ENCODE data around the gene STX17. TPM values are rescaled to one million over a fixed set of nuclear protein-coding genes. Genes with fewer than 3 reads are reported as not detected.

The STX17 gene
- total and polyA plus RNA-seq, 2 donors (not counting 3 experiments of a cell fraction or from before 2014, with no cell fraction given): 5.3 to 17.6 TPM

- BruUV-seq (replicated peaks): no TSS peak
- TF ChIP-seq CTCF (IDR thresholded peaks at IDR 0.05; ENCODE audit: extremely low read depth in 1 of 2, insufficient read depth in 1 of 2, low read depth in 1 of 2, low read length in 2 of 2) (no peak), EZH2 (IDR thresholded peaks at IDR 0.05; ENCODE audit: borderline replicate concordance, low read depth, low read length, severe bottlenecking) (no peak), POLR2A (IDR thresholded peaks at IDR 0.05; ENCODE audit: low read depth, low read length) (no peak), MAX (IDR thresholded peaks at IDR 0.05; ENCODE audit: insufficient read depth, insufficient read length) (no peak), MYC (IDR thresholded peaks at IDR 0.05; ENCODE audit: low read depth, low read length) (no peak), GATA2 (IDR thresholded peaks at IDR 0.05; ENCODE audit: insufficient read depth, insufficient read length, low read depth, low read length) (no peak), JUN (IDR thresholded peaks at IDR 0.05; ENCODE audit: borderline replicate concordance, insufficient read depth, insufficient read length, low read depth) (no peak), POLR2AphosphoS5 (IDR thresholded peaks at IDR 0.05; ENCODE audit: insufficient read depth, low read depth, low read length) (no peak), FOS (IDR thresholded peaks at IDR 0.05; ENCODE audit: borderline replicate concordance, insufficient read depth, low read length) (no peak)
- CTCF ChIA-PET: interaction anchor here (1.5 kb wide), 1 partner anchor 11 kb away, joined by 5 read pairs; the partner anchor contains the start of gene STX17
Measured at GRCh38 chr9:99916650-99917049, 10.2 kb downstream of the STX17 start.

More at GRCh38 chr9:99916650-99917049, 10.2 kb downstream of the STX17 start:
- H3K27ac ChIP-seq (ENCODE audit: insufficient read depth, low read depth, low read length): no peak overlapping the region
- no peak overlapping the region for H3K4me3 ChIP-seq (replicated peaks in 1 of 3; ENCODE audit: insufficient read depth in 1 of 3, low read depth in 1 of 3, low read length in 3 of 3)
- FAIRE-seq (no peak), DNase-seq (ENCODE audit: low read depth, low spot score) (no peak)
- POLR2A ChIA-PET: no interaction called here
- no peaks in the 10 kb centered on the region for H3K27me3 ChIP-seq (ENCODE audit: control insufficient read depth in 2 of 2, insufficient read depth in 2 of 2, low read length in 2 of 2)
- dilution Hi-C loops (cut with MboI; ENCODE audit: extremely low pct_ligation_motif_present, low sequenced_read_pairs): no loop called here
- H3K9ac ChIP-seq (replicated peaks; ENCODE audit: extremely low read depth, insufficient read depth, low read length): no peak overlapping the region
- intact Hi-C loops (cut with micrococcal nuclease): no loop called here
- H3K4me1 ChIP-seq (ENCODE audit: control insufficient read depth, extremely low read depth, insufficient read depth, low read length): no peaks in the 10 kb centered on the region
- no peak overlapping the region for H2AFZ ChIP-seq (ENCODE audit: low read depth, low read length)
- peaks cover 0 to 5% of the 10 kb centered on the region in 2 experiments for H3K36me3 ChIP-seq (ENCODE audit: control insufficient read depth in 2 of 2, extremely low read depth in 1 of 2, insufficient read depth in 2 of 2, low read length in 2 of 2)
- H4K20me1 ChIP-seq (replicated peaks; ENCODE audit: control insufficient read depth, extremely low read depth, insufficient read depth, low read length): no peaks in the 10 kb centered on the region
- H3K4me2 ChIP-seq (ENCODE audit: insufficient read depth, low read length): no peak overlapping the region
- H3K9me1 ChIP-seq (replicated peaks; ENCODE audit: control insufficient read depth, extremely low read depth, insufficient read depth, low read length): no peaks in the 10 kb centered on the region
- H3K9me3 ChIP-seq (replicated peaks; ENCODE audit: control insufficient read depth, insufficient read depth, low read length): no peaks in the 10 kb centered on the region
- H3K79me2 ChIP-seq (ENCODE audit: control insufficient read depth, insufficient read depth, low read length): no peaks in the 10 kb centered on the region
